CD4-positive, alpha-beta T cell (primary cell): ENCODE results near the gene RNASEH2B. TPM values are rescaled to one million over a fixed set of nuclear protein-coding genes. Genes with fewer than 3 reads are reported as not detected.
A peak's percentile ranks its signal among the peaks of the same experiment; 100 is the strongest.

Experiments used
- ATAC-seq: fragments of 200-7000 bp; cut with Tn5 transposase; one replicate; pipeline ENCODE4 v1.10.0; 2022; ENCODE audit warnings: mild to moderate bottlenecking; ENCODE audit not compliant: poor library complexity
- CTCF ChIA-PET: fragments of 350-600 bp; sonication (Branson Sonifier 250); formaldehyde crosslinking; loops from one replicate; lab custom pipeline; 2021; ENCODE audit warnings: antibody characterized with exemption, inconsistent platforms; lab: Charles Lee
- POLR2A ChIA-PET: fragments of 350-600 bp; sonication (Branson Sonifier 250); formaldehyde crosslinking; loops from one replicate; lab custom pipeline; 2021; ENCODE audit warnings: antibody characterized with exemption, inconsistent platforms; lab: Charles Lee
- DNase-seq, 14 experiments: peaks; one replicate each; pipeline ENCODE4 v3.0.0-alpha.2; 2013 to 2020; ENCODE audit warnings: mixed read lengths in 2 of 14
- H3K27ac ChIP-seq, 2 donors: one replicate each; pipeline versions ENCODE4 v1.5.1 to v1.7.0; 2013; ENCODE audit warnings: low read length in 2 of 2, low read depth in 1 of 2, mild to moderate bottlenecking in 1 of 2
- H3K27me3 ChIP-seq, 2 experiments: 1 replicate in 1 of 2; 2 replicates in 1 of 2; pipeline versions ENCODE4 v1.6.1 to v1.7.0; 2013; ENCODE audit warnings: low read length in 2 of 2, control low read depth in 1 of 2, mild to moderate bottlenecking in 1 of 2, moderate library complexity in 1 of 2; ENCODE audit not compliant: insufficient read depth in 2 of 2, control insufficient read depth in 1 of 2
- H3K36me3 ChIP-seq: one replicate; pipeline ENCODE4 v1.6.1; 2013; ENCODE audit warnings: low read length, control low read depth; ENCODE audit not compliant: insufficient read depth
- H3K4me1 ChIP-seq: one replicate; pipeline ENCODE4 v1.6.1; 2013; ENCODE audit warnings: low read length, control low read depth; ENCODE audit not compliant: insufficient read depth
- H3K4me3 ChIP-seq: one replicate; pipeline ENCODE4 v1.5.1; 2013; ENCODE audit warnings: mild to moderate bottlenecking, low read length, moderate library complexity
- H3K9me3 ChIP-seq, 2 experiments: 1 replicate in 1 of 2; 2 replicates in 1 of 2; pipeline versions ENCODE4 v1.6.1 to v1.7.0; 2013; ENCODE audit warnings: low read length in 2 of 2, mild to moderate bottlenecking in 2 of 2, control low read depth in 1 of 2, moderate library complexity in 1 of 2; ENCODE audit not compliant: control insufficient read depth in 1 of 2, insufficient read depth in 1 of 2
- H3K27ac Mint-ChIP-seq: one replicate; pipeline ENCODE4 v1.8.0; 2020; ENCODE audit warnings: mixed read lengths
- H3K27me3 Mint-ChIP-seq: one replicate; pipeline ENCODE4 v1.8.0; 2021; ENCODE audit warnings: mixed read lengths
- H3K36me3 Mint-ChIP-seq: one replicate; pipeline ENCODE4 v1.8.0; 2021; ENCODE audit warnings: low read depth, mixed read lengths
- H3K4me1 Mint-ChIP-seq: one replicate; pipeline ENCODE4 v1.8.0; 2021; ENCODE audit warnings: low read depth, mixed read lengths
- H3K4me3 Mint-ChIP-seq: one replicate; pipeline ENCODE4 v1.8.0; 2020; ENCODE audit warnings: mild to moderate bottlenecking, mixed read lengths
- H3K9me3 Mint-ChIP-seq: one replicate; pipeline ENCODE4 v1.8.0; 2020; ENCODE audit warnings: mixed read lengths
- intact Hi-C, 2 experiments: fragments of 100-400 bp; cut with DNase I in 1 of 2; cut with micrococcal nuclease in 1 of 2; formaldehyde crosslinking; loops; one replicate each; pipeline versions ENCODE4 v1.15.1 to v1.9.0; 2023 to 2025; cut with DNase I, micrococcal nuclease
- total RNA-seq, 174 experiments: library from RNA in 2 of 174; stranded (reverse) in 2 of 174; gene quantifications; one replicate each; pipeline ENCODE4 v1.2.3 and lab custom pipeline; 2021 to 2026
- TF ChIP-seq, protein P1 (sequence below): fragments of 200-600 bp; IDR thresholded peaks from one replicate; pipeline ENCODE4 v1.8.0; 2022; ENCODE audit warnings: antibody characterized with exemption, mild to moderate bottlenecking

The RNASEH2B gene
- total RNA-seq, 2 experiments from 2014 or later, result 68.4 to 74.6 TPM

- H3K27me3 ChIP-seq, result no peaks in the 10 kb centered on the region
- Mint-ChIP-seq H3K4me1 (peaks cover 26% of the 10 kb centered on the region), H3K4me3 (no peak overlapping the region), H3K27me3 (no peaks in the 10 kb centered on the region), H3K36me3 (no peaks in the 10 kb centered on the region), H3K27ac (no peak overlapping the region), H3K9me3 (no peaks in the 10 kb centered on the region)
- H3K27ac ChIP-seq, result no peak overlapping the region
- ChIA-PET CTCF (no interaction called here), POLR2A (no interaction called here)
- DNase-seq (no peak), ATAC-seq (no peak)
- H3K36me3 ChIP-seq, result no peaks in the 10 kb centered on the region
- intact Hi-C loops, result no loop called here
- TF ChIP-seq, protein P1, sequence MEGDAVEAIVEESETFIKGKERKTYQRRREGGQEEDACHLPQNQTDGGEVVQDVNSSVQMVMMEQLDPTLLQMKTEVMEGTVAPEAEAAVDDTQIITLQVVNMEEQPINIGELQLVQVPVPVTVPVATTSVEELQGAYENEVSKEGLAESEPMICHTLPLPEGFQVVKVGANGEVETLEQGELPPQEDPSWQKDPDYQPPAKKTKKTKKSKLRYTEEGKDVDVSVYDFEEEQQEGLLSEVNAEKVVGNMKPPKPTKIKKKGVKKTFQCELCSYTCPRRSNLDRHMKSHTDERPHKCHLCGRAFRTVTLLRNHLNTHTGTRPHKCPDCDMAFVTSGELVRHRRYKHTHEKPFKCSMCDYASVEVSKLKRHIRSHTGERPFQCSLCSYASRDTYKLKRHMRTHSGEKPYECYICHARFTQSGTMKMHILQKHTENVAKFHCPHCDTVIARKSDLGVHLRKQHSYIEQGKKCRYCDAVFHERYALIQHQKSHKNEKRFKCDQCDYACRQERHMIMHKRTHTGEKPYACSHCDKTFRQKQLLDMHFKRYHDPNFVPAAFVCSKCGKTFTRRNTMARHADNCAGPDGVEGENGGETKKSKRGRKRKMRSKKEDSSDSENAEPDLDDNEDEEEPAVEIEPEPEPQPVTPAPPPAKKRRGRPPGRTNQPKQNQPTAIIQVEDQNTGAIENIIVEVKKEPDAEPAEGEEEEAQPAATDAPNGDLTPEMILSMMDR, result no peak
- no peak overlapping the region for H3K4me3 ChIP-seq
- no peaks in the 10 kb centered on the region for H3K9me3 ChIP-seq
- peaks cover 16% of the 10 kb centered on the region for H3K4me1 ChIP-seq
These were observed 80.7 kb downstream of the RNASEH2B start for GRCh38 chr13:50990065-50990817.

DNA sequence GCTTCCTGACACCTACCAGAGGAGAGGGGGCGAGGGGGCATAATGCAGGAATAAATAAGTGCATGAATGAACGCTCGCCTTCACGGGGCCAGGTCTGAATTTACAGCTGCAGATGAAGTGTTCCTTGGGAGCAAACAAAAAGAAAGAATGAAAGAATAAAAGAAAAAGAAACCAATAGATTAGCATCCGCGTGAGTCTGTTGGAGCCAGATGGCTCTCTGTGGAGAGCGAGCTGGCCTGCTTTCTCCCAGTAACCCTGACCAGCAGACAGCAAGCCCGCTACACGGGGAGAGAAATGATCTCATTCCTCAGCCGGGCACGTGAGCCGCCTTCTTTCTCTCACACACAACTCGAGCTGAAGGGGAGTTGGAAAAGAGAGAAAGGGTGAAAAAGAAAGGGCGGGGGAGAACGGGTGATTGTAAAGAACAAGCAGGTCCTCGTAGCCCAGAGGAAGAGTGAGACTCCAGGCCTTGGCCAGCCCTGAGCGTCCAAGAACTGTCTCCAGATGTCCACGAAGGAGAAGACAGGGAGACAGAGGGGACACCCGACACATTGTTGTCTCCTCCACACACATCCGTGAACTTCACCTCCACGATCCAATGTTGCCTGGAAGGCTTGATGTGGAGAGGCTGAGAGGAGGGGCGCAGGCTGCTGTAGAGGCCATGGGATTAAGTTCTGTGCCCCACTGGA lies 81.4 kb downstream of the RNASEH2B start:
- Histone ChIP-seq H3K27ac (no peak overlapping the region), H3K9me3 (no peaks in the 10 kb centered on the region), H3K4me1 (peaks cover 16% of the 10 kb centered on the region), H3K4me3 (no peak overlapping the region), H3K27me3 (no peaks in the 10 kb centered on the region), H3K36me3 (no peaks in the 10 kb centered on the region)
- Mint-ChIP-seq H3K4me1 (peaks cover 26% of the 10 kb centered on the region), H3K36me3 (no peaks in the 10 kb centered on the region), H3K9me3 (no peaks in the 10 kb centered on the region), H3K4me3 (no peak overlapping the region), H3K27me3 (no peaks in the 10 kb centered on the region), H3K27ac (no peak overlapping the region)
- no peak for ATAC-seq
- TF ChIP-seq, protein P1, result no peak
- ChIA-PET CTCF (no interaction called here), POLR2A (no interaction called here)
- intact Hi-C loops, result no loop called here
- DNase-seq, result no peak

DNA sequence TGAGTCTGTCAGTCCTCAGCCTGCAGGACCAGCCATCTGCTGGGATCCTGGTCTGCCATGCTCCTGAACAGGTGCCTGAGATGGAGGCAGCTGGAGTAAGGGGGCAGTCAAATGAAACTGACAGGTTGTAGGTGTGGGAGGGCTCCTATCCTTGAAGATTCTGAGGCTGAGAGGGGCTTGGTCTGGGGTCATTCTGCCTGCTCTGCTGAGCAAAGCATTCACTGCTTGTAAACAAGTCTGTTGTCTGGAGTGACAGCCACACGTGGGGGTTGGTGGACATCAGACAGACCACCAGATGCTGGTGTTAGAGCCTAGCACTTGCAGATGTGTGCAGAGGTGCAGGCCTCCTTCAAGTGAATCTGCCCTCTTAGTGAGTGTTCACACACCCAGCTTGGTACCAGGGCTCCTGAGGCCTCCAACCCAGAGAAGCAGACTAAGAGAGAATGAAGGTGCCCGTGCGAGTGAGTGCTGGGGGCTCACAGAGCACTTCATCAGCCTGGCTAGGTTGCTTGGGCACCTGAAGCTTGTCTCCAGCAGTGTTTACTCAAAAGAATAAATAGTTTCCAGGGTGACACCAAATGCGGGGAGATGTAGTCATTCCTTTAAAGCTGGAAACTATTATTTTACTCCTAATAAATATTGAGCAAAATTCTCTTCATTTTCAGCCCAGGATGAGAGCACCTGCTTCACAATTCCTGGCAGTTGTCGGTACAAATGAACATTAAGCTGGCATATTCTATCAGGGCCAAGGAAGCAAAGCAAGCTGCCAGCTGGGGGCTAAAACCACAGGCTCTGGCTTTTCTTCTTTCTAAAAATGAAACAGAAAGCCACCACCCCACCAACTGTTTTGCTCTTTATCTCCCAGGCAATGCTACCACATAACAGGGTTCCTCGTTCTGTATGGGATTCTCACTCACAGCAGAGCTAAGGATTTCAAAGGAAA lies 82.3 kb downstream of the RNASEH2B start:
- POLR2A ChIA-PET, result interaction anchor here (1.3 kb wide), 1 partner anchor 15 kb away, joined by 3 read pairs; no protein-coding TSS in a partner anchor
- intact Hi-C loops, result no loop called here
- Mint-ChIP-seq H3K9me3 (no peaks in the 10 kb centered on the region), H3K27me3 (no peaks in the 10 kb centered on the region), H3K4me3 (no peak overlapping the region), H3K27ac (peak overlapping the region; percentile 33), H3K4me1 (peaks cover 26% of the 10 kb centered on the region), H3K36me3 (no peaks in the 10 kb centered on the region)
- CTCF ChIA-PET, result no interaction called here
- H3K4me3 ChIP-seq, result no peak overlapping the region
- DNase-seq, result peak in 3 of 14 experiments; percentile 15 to 52 (median 18)
- H3K4me1 ChIP-seq, result peaks cover 16% of the 10 kb centered on the region
- H3K36me3 ChIP-seq, result no peaks in the 10 kb centered on the region
- TF ChIP-seq, protein P1, result no peak
- H3K9me3 ChIP-seq, result no peaks in the 10 kb centered on the region
- peak; percentile 34 for ATAC-seq
- H3K27me3 ChIP-seq, result no peaks in the 10 kb centered on the region
- H3K27ac ChIP-seq, result no peak overlapping the region
